HUES64 (cell line): ENCODE data around the gene STYX.
A peak's percentile ranks its signal among the peaks of the same experiment; 100 is the strongest.
"Not testable (repeated sequence)": the region's sequence is repeated elsewhere in the genome, so short reads cannot be mapped to it uniquely, and the experiment has no call there.

Experiments
- H3K27ac ChIP-seq: 2 replicates; pipeline ENCODE4 v1.7.0; 2013; ENCODE audit warnings: low read depth, low read length, inconsistent platforms
- H3K27me3 ChIP-seq: 2 replicates; pipeline ENCODE4 v1.6.1; 2013; ENCODE audit warnings: mild to moderate bottlenecking, low read length; ENCODE audit not compliant: insufficient read depth
- H3K36me3 ChIP-seq: 2 replicates; pipeline ENCODE4 v1.6.1; 2013; ENCODE audit warnings: mild to moderate bottlenecking, low read length; ENCODE audit not compliant: insufficient read depth
- H3K4me1 ChIP-seq: 2 replicates; pipeline ENCODE4 v1.6.1; 2013; ENCODE audit warnings: mild to moderate bottlenecking, low read length, moderate library complexity; ENCODE audit not compliant: insufficient read depth
- H3K4me3 ChIP-seq: 2 replicates; pipeline ENCODE4 v1.5.1; 2013; ENCODE audit warnings: mild to moderate bottlenecking, low read length, moderate library complexity
- H3K9ac ChIP-seq: 2 replicates; pipeline ENCODE4 v1.6.1; 2013; ENCODE audit warnings: mild to moderate bottlenecking, low read depth, low read length
- H3K9me3 ChIP-seq: 2 replicates; pipeline ENCODE4 v1.6.1; 2013; ENCODE audit warnings: low read depth, low read length; ENCODE audit not compliant: insufficient read depth
- WGBS: fragments of 150-250, 120-280 bp; methylation state at CpG from one replicate; pipeline ENCODE4 v1.1.7; 2013; ENCODE audit warnings: missing lambda C conversion rate; 5-methylcytosine and 5-hydroxymethylcytosine counted together

Gene STYX

GRCh38 chr14:52729035-52729434 lies 931 bp upstream of the STYX start:
- H3K27me3 ChIP-seq, H3K9me3 ChIP-seq, H3K9ac ChIP-seq: not testable (repeated sequence)
- Histone ChIP-seq H3K27ac (peak overlapping the region; percentile 66; the same call in 1 of the 2 replicates), H3K36me3 (peaks cover 57% of the 10 kb centered on the region), H3K4me1 (peaks cover 19% of the 10 kb centered on the region), H3K4me3 (peak overlapping the region; percentile 48)
- WGBS = 90% methylated on average over 15 of the region's 15 CpGs

GRCh38 chr14:52729585-52729924 lies 411 bp upstream of the STYX start:
- H3K9me3 ChIP-seq = no peaks in the 10 kb centered on the region
- H3K9ac ChIP-seq = no peak overlapping the region
- peak overlapping the region; percentile 66; the same call in 1 of the 2 replicates for H3K27ac ChIP-seq
- peaks cover 57% of the 10 kb centered on the region for H3K36me3 ChIP-seq
- peaks cover 21% of the 10 kb centered on the region for H3K4me1 ChIP-seq
- peak overlapping the region; percentile 48 for H3K4me3 ChIP-seq
- WGBS = 4% methylated on average over 7 of the region's 8 CpGs
- no peaks in the 10 kb centered on the region for H3K27me3 ChIP-seq

GRCh38 chr14:52730709-52731111 lies 744 bp downstream of the STYX start:
- Histone ChIP-seq H3K4me3 (peak overlapping the region; percentile 95), H3K27ac (peak overlapping the region; percentile 79), H3K9ac (peak overlapping the region; percentile 85), H3K27me3 (no peaks in the 10 kb centered on the region), H3K9me3 (no peaks in the 10 kb centered on the region), H3K36me3 (peaks cover 45% of the 10 kb centered on the region), H3K4me1 (peaks cover 28% of the 10 kb centered on the region)
- 2% methylated on average over 11 of the region's 11 CpGs for WGBS

GRCh38 chr14:52733824-52734223 lies 3.9 kb downstream of the STYX start:
- Histone ChIP-seq H3K27me3 (no peaks in the 10 kb centered on the region), H3K4me1 (peaks cover 37% of the 10 kb centered on the region), H3K9me3 (no peaks in the 10 kb centered on the region), H3K9ac (no peak overlapping the region), H3K36me3 (peaks cover 23% of the 10 kb centered on the region), H3K4me3 (peak overlapping the region; percentile 6; the same call in 1 of the 2 replicates), H3K27ac (no peak overlapping the region; the same call in 1 of the 2 replicates)
- 94% methylated on average over 9 of the region's 9 CpGs for WGBS

GRCh38 chr14:52735921-52736489 lies 6.0 kb downstream of the STYX start:
- Histone ChIP-seq H3K4me1 (peaks cover 30% of the 10 kb centered on the region), H3K9ac (no peak overlapping the region), H3K9me3 (no peaks in the 10 kb centered on the region), H3K36me3 (peaks cover 26% of the 10 kb centered on the region), H3K4me3 (peak overlapping the region; percentile 1; the same call in 1 of the 2 replicates), H3K27ac (no peak overlapping the region), H3K27me3 (no peaks in the 10 kb centered on the region)
- 45% methylated on average over 1 of the region's 1 CpG for WGBS

GRCh38 chr14:52738409-52738808 lies 8.4 kb downstream of the STYX start:
- H3K36me3 ChIP-seq = peaks cover 19% of the 10 kb centered on the region
- H3K9ac ChIP-seq = no peak overlapping the region
- no peak overlapping the region for H3K27ac ChIP-seq
- no peak overlapping the region for H3K4me3 ChIP-seq
- H3K4me1 ChIP-seq = peaks cover 34% of the 10 kb centered on the region
- H3K27me3 ChIP-seq = no peaks in the 10 kb centered on the region
- H3K9me3 ChIP-seq = no peaks in the 10 kb centered on the region

- H3K36me3 ChIP-seq = peaks cover 18% of the 10 kb centered on the region
- no peak overlapping the region for H3K9ac ChIP-seq
- no peaks in the 10 kb centered on the region for H3K27me3 ChIP-seq
- no peak overlapping the region for H3K4me3 ChIP-seq
- H3K27ac ChIP-seq = no peak overlapping the region
- H3K4me1 ChIP-seq = peaks cover 18% of the 10 kb centered on the region
- WGBS = no CpG with 5 or more reads among the region's 1 CpG
- no peaks in the 10 kb centered on the region for H3K9me3 ChIP-seq
Observed at GRCh38 chr14:52740751-52741150, 10.8 kb downstream of the STYX start.

- Histone ChIP-seq H3K9ac (no peak overlapping the region), H3K36me3 (peaks cover 30% of the 10 kb centered on the region), H3K9me3 (no peaks in the 10 kb centered on the region), H3K4me3 (no peak overlapping the region), H3K27me3 (no peaks in the 10 kb centered on the region), H3K4me1 (peaks cover 10% of the 10 kb centered on the region; the same call in 1 of the 2 replicates), H3K27ac (no peak overlapping the region)
Observed at GRCh38 chr14:52741865-52742264, 11.9 kb downstream of the STYX start.

- no peak overlapping the region for H3K9ac ChIP-seq
- no peaks in the 10 kb centered on the region for H3K4me1 ChIP-seq
- no peaks in the 10 kb centered on the region for H3K27me3 ChIP-seq
- no peaks in the 10 kb centered on the region for H3K9me3 ChIP-seq
- 94% methylated on average over 7 of the region's 8 CpGs for WGBS
- H3K27ac ChIP-seq = no peak overlapping the region
- no peak overlapping the region for H3K4me3 ChIP-seq
- H3K36me3 ChIP-seq = peaks cover 77% of the 10 kb centered on the region
Observed at GRCh38 chr14:52748647-52749292, 18.8 kb downstream of the STYX start.

GRCh38 chr14:52755607-52756316 lies 25.8 kb downstream of the STYX start:
- peaks cover 64% of the 10 kb centered on the region for H3K36me3 ChIP-seq
- no peak overlapping the region for H3K27ac ChIP-seq
- H3K27me3 ChIP-seq = no peaks in the 10 kb centered on the region

GRCh38 chr14:52759145-52759544 lies 29.2 kb downstream of the STYX start:
- no peaks in the 10 kb centered on the region for H3K9me3 ChIP-seq
- no peaks in the 10 kb centered on the region for H3K4me1 ChIP-seq
- no peaks in the 10 kb centered on the region for H3K27me3 ChIP-seq
- no peak overlapping the region for H3K9ac ChIP-seq
- H3K27ac ChIP-seq = no peak overlapping the region
- WGBS = no CpG with 5 or more reads among the region's 1 CpG
- H3K36me3 ChIP-seq = peaks cover 61% of the 10 kb centered on the region
- H3K4me3 ChIP-seq = no peak overlapping the region

More at GRCh38 chr14:52755607-52756316, 25.8 kb downstream of the STYX start:
- no peak overlapping the region for H3K4me3 ChIP-seq
- H3K4me1 ChIP-seq = no peaks in the 10 kb centered on the region
- WGBS = 97% methylated on average over 5 of the region's 5 CpGs
- no peak overlapping the region for H3K9ac ChIP-seq
- H3K9me3 ChIP-seq = no peaks in the 10 kb centered on the region
